Measurements from ENCODE around the gene FRMD7.

The FRMD7 gene

GRCh38 chrX:132031867-132032266 lies 96.0 kb downstream of the FRMD7 start:
- no peak for DNase-seq

- DNase-seq, result no peak
Observed at GRCh38 chrX:132030264-132030663, 97.6 kb downstream of the FRMD7 start.

All from activated CD4-positive, alpha-beta T cell treated with anti-CD3 and anti-CD28 coated beads, Interleukin-10, Interleukin-2, amounts not matched to agents 100 ng/mL and 50 ng/mL, durations not matched to agents 16 hours and 8 hours (primary cell).